ENCODE measurements around the gene POLE4. TPM values are rescaled to one million over a fixed set of nuclear protein-coding genes. Genes with fewer than 3 reads are reported as not detected.

The POLE4 gene
- total RNA-seq, 1 experiment from 2014 or later: 25.6 TPM

GRCh38 chr2:74983631-74984392, 25.4 kb downstream of the POLE4 start (continued):
- TF ChIP-seq REST (IDR thresholded peaks at IDR 0.05; ENCODE audit: low read depth) (no peak), RAD21 (IDR thresholded peaks at IDR 0.05; ENCODE audit: low read depth) (no peak), POLR2AphosphoS5 (IDR thresholded peaks at IDR 0.05; ENCODE audit: low read depth, low read length) (no peak)

GRCh38 chr2:74984947-74985637, 26.6 kb downstream of the POLE4 start:
- no peaks in the 10 kb centered on the region for H3K27me3 ChIP-seq (ENCODE audit: insufficient read depth, low read length)
- ChIA-PET POLR2A (no interaction called here), CTCF (no interaction called here), RAD21 (ENCODE audit: low non-redundant PET in 1 of 2, low total read pairs in 2 of 2, uncharacterized antibody in 2 of 2, unreplicated experiment in 2 of 2) (no interaction called here)
- H3K36me3 ChIP-seq (ENCODE audit: control insufficient read depth in 1 of 2, insufficient read depth in 2 of 2, low read length in 2 of 2): no peaks in the 10 kb centered on the region
- H3K4me1 ChIP-seq (ENCODE audit: control insufficient read depth in 1 of 2, insufficient read depth in 2 of 2, low read length in 2 of 2): no peaks in the 10 kb centered on the region
- H3K4me2 ChIP-seq (ENCODE audit: low read length): no peak overlapping the region
- no peaks in the 10 kb centered on the region for H3K9me3 ChIP-seq (ENCODE audit: control insufficient read depth in 1 of 2, insufficient read depth in 1 of 2, low read depth in 1 of 2, low read length in 2 of 2)
- ATAC-seq (0 out of 2 replicates have a peak, but pooled peaks have one; percentile 32), DNase-seq (ENCODE audit: low read depth, low spot score) (no peak)
- no TSS peak for BruUV-seq (replicated peaks)
- H4K20me1 ChIP-seq (ENCODE audit: insufficient read depth): no peaks in the 10 kb centered on the region
- H3K79me2 ChIP-seq (ENCODE audit: insufficient read depth, low read length): no peaks in the 10 kb centered on the region
- no peaks in the 10 kb centered on the region for H3K9me2 ChIP-seq (ENCODE audit: insufficient read depth)
- no peak overlapping the region for H3K4me3 ChIP-seq (replicated peaks in 1 of 2; ENCODE audit: low read depth in 1 of 2, low read length in 2 of 2)
- intact Hi-C loops (cut with micrococcal nuclease): loop anchor here (5.0 kb wide), 1 partner anchor 68 kb away; no protein-coding TSS in a partner anchor
- no peak overlapping the region for H3K27ac ChIP-seq (ENCODE audit: low read depth, low read length)
- H3K9ac ChIP-seq (ENCODE audit: low read length): no peak overlapping the region
- no peak overlapping the region for H2AFZ ChIP-seq (ENCODE audit: low read depth, low read length, poor library complexity, severe bottlenecking)
- TF ChIP-seq YY1 (IDR thresholded peaks at IDR 0.05; ENCODE audit: extremely low read depth, insufficient replicate concordance, low read depth, low read length) (no peak), FOSL1 (IDR thresholded peaks at IDR 0.05; ENCODE audit: low read depth) (no peak), POLR2AphosphoS5 (IDR thresholded peaks at IDR 0.05; ENCODE audit: low read depth, low read length) (no peak), SP1 (IDR thresholded peaks at IDR 0.05; ENCODE audit: low read depth) (no peak), ZFX (IDR thresholded peaks at IDR 0.05) (no peak), ATF3 (IDR thresholded peaks at IDR 0.05) (no peak), TCF7L2 (IDR thresholded peaks at IDR 0.05; ENCODE audit: borderline replicate concordance, extremely low read depth, insufficient read depth, insufficient read length) (no peak), EGR1 (IDR thresholded peaks at IDR 0.05; ENCODE audit: low read depth) (no peak), ZBTB33 (IDR thresholded peaks at IDR 0.05; ENCODE audit: extremely low read depth, insufficient replicate concordance, low read length) (no peak), SRF (IDR thresholded peaks at IDR 0.05; ENCODE audit: low read depth) (no peak), CBX3 (IDR thresholded peaks at IDR 0.05; ENCODE audit: low read depth) (no peak), RAD21 (IDR thresholded peaks at IDR 0.05; ENCODE audit: low read depth) (no peak), ELF1 (IDR thresholded peaks at IDR 0.05; ENCODE audit: borderline replicate concordance, low read depth) (no peak)
